ENCODE data around the gene DDX28. TPM values are rescaled to one million over a fixed set of nuclear protein-coding genes. Genes with fewer than 3 reads are reported as not detected.
A peak's percentile ranks its signal among the peaks of the same experiment; 100 is the strongest.

DDX28 gene
- total and polyA plus RNA-seq, 9 of the 15 experiments (the other 6 are each of a cell fraction or from before 2014, with no cell fraction given), result 2.8 to 24.5 (median 15.9) TPM

GRCh38 chr16:67993207-67994039 is 29.6 kb downstream of the DDX28 start (continued):
- TF ChIP-seq BRF2 (IDR thresholded peaks at IDR 0.05; ENCODE audit: borderline replicate concordance, insufficient read depth, insufficient read length), result no peak
- 0 out of 2 replicates have a peak, but pooled peaks have one; percentile 34 for TF ChIP-seq BCOR (IDR thresholded peaks at IDR 0.05)
- peak; percentile 69; the same call in 1 of the 2 replicates for TF ChIP-seq TCF15 (CRISPR knock-in tag; IDR thresholded peaks at IDR 0.05)
- no peak for TF ChIP-seq ZNF124 (CRISPR knock-in tag; IDR thresholded peaks at IDR 0.05)
- no peak for TF ChIP-seq FOXP4 (CRISPR knock-in tag; IDR thresholded peaks at IDR 0.05; ENCODE audit: borderline replicate concordance)
- TF ChIP-seq L3MBTL2 (IDR thresholded peaks at IDR 0.05), result peak; percentile 95
- no peak for TF ChIP-seq TAF15 (IDR thresholded peaks at IDR 0.05; ENCODE audit: low read depth, low read length)
- no peak for TF ChIP-seq HOMEZ (CRISPR knock-in tag; IDR thresholded peaks at IDR 0.05)
- TF ChIP-seq RBBP5 (IDR thresholded peaks at IDR 0.05; ENCODE audit: borderline replicate concordance, insufficient read depth, low read length, poor library complexity, severe bottlenecking), result peak; percentile 29
- TF ChIP-seq DIDO1 (tag; IDR thresholded peaks at IDR 0.05; ENCODE audit: low read depth), result no peak
- peak; percentile 54; the same call in 1 of the 2 replicates for TF ChIP-seq ZNF707 (CRISPR knock-in tag; conservative IDR thresholded peaks at IDR 0.05)
- no peak for TF ChIP-seq SMAD1 (IDR thresholded peaks at IDR 0.05; ENCODE audit: low read depth, low read length, partially characterized antibody)
- TF ChIP-seq PHB (CRISPR knock-in tag; IDR thresholded peaks at IDR 0.05), result no peak; the same call in 1 of the 2 replicates
- 0 out of 2 replicates have a peak, but pooled peaks have one; percentile 24 for TF ChIP-seq SNIP1 (IDR thresholded peaks at IDR 0.05; ENCODE audit: low read depth)
- TF ChIP-seq ZFP1 (CRISPR knock-in tag; IDR thresholded peaks at IDR 0.05), result no peak
- TF ChIP-seq PPARD (CRISPR knock-in tag; IDR thresholded peaks at IDR 0.05), result no peak
- TF ChIP-seq THAP7 (CRISPR knock-in tag; IDR thresholded peaks at IDR 0.05), result no peak
- peak in 1 of 2 experiments; percentile 87; a peak in 2 of 4 replicates for TF ChIP-seq HDAC1 (IDR thresholded peaks at IDR 0.05)
- no peak for TF ChIP-seq GTF2B (IDR thresholded peaks at IDR 0.05; ENCODE audit: extremely low read depth, insufficient read length)
- no peak for TF ChIP-seq SIRT6 (IDR thresholded peaks at IDR 0.05; ENCODE audit: low read depth, low read length)

Measured in K562 (cell line).